NCI-H1417 (cell line): ENCODE measurements around the gene PATE1.
"Not testable (repeated sequence)": the region's sequence is repeated elsewhere in the genome, so short reads cannot be mapped to it uniquely, and the experiment has no call there.

Source experiments
- DNase-seq, 3 experiments: peaks; one replicate each; lab custom pipeline; 2025; lab: John Stamatoyannopoulos, UW

The PATE1 gene, protein sequence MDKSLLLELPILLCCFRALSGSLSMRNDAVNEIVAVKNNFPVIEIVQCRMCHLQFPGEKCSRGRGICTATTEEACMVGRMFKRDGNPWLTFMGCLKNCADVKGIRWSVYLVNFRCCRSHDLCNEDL

DNA sequence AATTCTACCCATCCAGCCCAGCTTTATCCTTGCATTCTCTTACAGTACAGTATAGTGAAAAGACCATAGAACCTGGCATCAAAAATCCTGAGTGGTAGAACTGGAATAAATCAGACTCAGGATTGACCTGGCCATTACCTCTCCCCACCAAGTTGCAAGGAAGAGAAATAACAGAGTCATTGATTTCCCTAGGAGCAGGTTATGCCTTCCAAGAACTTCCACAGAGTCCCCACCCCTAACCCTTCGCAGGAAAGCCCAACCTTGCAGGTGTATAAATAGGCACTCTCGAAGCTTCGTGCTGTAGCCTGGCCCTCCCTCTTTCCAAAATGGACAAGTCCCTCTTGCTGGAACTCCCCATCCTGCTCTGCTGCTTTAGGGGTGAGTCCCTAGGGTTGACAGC, at the start of gene PATE1:
PATE1 (plus strand) TSS at position 301 of the 400 bp plus-strand sequence; CDS start at position 327, 26 bp downstream.
- no peak for DNase-seq

DNA sequence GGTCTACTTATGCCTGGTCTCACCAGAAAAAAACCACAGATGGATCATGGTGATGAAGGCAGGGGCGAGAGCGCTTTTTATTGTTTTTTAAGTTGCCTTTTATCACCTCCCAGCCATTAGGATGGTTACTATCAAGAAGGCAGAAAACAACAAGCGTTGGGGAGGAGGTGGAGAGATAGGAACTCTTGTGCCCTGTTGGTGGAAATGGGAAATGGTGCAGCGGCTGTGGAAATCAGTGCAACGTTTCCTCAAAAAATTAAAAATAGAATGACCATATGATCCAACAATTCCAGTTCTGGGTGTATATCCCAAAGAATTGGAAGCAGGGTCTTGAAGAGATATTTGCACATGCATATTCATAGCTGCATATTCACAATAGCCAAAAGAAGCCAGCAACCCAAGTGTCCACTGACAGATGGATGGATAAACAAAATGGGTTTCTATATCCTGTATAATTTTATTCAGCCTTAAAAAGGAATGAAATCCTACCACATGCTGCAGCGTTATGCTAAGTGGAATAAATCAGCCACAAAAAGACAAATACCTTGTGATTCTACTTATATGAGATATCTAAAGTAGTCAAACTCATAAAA, 45.0 kb upstream of the PATE1 start:
- no peak for DNase-seq

DNA sequence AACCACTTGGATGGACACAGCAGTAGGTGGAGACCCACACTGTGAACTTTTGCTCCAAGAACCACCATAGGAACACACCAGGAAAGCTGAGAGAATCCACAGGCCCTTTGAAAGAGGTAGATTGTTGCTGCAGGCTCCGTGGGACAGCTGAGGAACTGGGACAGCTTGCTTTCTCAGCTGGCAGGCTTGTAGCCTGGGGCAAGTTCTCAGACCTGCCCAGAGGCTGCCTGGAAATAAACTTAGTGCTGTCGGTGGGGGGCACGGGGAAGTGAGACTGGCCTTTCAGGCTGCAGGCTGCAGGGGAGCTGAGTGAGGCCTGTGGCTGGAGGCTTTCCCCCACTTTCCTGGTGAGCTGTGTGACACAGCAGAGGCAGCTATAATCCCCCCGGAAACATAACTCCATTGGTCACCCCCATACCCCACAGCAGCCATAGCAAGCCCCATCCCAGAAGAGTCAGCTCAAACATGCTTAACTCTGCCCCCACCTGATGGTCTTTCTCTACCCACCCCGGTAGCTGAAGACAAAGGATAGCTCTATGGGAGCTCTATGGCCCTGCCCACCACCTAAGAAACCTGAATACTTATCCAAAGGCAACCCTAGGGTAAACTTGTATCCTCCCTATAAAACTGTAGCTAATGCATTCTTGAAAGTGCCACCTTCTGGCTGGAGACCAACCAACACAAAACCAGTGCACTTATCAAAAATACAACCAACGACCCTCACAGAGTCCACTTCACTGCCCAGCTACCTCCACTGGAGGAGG, 44.0 kb upstream of the PATE1 start:
- DNase-seq: no peak

DNA sequence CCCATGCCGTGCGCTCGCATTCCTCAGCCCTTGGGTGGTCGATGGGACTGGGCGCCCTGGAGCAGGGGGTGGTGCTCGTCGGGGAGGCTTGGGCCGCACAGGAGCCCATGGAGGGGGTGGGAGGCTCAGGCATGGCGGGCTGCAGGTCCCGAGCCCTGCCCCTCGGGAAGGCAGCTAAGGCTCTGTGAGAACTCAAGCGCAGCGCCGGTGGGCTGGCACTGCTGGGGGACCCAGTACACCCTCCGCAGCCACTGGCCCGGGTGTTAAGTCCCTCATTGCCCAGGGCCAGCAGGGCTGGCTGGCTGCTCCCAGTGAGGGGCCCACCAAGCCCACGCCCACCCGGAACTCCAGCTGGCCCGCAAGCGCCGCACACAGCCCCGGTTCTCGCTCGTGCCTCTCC, 41.4 kb upstream of the PATE1 start:
- not testable (repeated sequence) for DNase-seq

DNA sequence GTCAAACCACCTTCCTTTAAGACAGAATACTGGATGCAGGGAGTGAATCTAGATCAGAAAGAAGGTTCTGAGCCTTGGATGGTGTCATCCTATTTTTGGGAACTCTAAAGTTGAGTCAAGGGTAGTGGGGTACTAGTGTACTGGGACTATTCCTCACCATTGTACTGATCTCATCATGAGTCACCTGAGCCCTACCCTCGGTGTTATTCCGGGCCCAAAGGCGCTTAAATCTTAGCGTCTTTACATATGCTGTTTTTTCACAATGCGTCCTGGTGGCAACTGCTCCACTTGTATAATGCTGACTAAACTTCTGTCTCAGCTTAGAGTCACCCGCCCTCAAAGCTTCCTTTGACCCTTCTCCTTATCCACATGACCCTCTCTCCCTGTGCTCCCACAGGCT, 25.3 kb upstream of the PATE1 start:
- no peak for DNase-seq

DNA sequence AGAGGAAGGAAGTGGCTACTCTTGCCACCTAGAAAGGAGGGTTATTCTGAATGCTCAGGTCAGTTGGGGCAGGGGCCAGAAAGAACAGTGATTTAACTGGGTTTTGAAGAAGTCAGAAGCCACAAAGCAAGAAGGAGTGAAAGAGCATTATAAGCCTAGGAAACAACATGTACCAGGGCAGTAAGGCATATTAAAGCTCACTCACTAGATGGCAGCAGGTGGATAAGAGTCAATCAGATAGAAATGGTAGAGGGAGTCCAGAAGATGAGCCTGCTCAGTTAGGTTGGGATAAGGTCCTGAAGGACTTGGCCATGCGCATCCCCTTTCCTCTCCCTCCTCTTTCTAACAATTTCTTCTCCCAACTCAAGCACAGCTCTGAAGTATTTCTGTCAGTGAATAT, 22.0 kb upstream of the PATE1 start:
- peak in 1 of 3 experiments; percentile 40 for DNase-seq

DNA sequence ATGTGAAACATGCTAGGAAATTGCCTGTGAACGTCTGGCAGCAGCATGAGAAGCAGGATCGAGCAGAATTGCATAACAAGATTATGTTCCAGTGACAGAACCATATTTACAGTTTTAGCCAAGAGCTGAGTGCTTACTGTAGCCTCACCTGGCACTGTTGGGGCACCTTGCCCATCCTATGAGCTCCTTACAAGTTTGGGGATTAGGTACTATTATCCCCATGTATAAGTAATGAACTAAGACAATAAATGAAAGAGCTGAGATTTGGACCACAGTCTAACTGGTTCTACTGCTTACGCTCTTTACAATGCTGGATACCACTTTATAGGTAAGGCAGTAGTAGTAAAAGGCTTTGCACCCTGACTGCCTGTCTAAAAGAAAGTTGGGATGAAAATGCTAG, 17.1 kb upstream of the PATE1 start:
- DNase-seq: no peak

DNA sequence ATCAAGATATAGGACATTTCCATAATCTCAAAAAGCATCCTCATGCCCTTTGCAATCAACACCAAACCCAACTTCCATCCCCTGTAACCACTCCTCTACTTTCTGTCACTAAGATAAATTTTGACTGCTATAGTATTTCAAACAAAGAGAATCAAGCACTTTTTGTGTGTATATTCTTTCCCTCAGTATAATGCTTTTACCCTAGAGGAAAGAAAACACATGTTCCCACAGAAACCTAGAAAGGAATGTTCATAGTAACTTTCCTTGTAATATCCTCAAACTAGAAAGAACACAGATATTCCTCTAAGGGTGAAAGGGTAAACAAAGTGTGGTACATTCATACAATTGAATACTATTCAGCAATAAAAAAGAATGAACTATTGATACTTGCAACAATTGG, 5.5 kb upstream of the PATE1 start:
- DNase-seq: no peak

DNA sequence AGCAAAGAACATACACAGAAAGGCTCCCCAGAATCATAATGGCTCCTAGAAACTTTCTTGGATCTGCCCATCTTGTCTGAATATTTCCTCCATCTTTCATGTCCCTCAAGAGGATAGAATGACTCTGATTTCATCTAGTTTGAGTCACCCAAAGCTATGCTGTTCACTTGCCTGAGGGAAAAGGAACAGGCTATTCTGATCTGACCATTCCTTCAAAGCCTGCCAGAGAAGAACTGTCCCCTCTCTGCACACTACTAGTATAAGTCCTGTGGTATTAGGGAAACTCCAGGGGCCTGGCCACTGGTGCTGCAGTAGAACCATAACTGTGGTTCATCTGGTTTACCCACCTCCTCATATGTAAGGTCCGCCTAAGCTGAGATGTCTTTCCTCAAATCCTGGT, 2.4 kb upstream of the PATE1 start:
- no peak for DNase-seq

DNA sequence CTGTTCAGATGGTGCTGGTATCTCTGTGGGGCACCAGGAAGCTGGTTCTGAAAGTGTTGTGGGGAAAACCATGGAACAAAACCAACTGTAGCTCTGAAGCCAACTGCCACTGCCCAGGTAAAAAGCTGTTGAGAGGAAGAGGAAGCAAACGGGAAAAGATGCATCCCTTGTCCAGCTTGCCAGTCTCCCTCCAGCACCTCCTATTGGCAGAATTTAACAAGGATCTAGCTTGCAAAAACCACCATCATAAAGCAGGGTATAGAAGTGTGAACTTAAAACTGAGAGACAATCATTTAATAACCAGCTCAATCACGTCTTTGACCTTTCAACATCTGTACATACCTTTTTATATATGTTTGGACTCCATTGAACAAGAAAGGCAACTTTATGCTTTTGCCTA, 4.5 kb downstream of the PATE1 start:
- DNase-seq: no peak

DNA sequence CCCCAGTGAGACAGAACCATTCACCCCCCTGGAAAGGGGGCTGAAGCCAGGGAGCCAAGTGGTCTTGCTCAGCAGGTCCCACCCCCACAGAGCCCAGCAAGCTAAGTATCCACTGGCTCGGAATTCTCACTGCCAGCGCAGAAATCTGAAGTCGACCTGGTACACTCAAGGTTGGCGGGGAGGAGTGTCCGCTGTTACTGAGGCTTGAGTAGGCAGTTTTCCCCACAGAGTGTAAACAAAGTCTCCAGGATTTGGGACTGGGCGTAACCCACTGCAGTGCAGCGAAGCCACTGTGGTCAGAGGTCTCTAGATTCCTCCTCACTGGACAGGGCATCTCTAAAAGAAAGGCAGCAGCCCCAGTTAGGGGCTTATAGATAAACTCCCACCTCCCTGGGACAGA, 10.0 kb downstream of the PATE1 start:
- DNase-seq: no peak

DNA sequence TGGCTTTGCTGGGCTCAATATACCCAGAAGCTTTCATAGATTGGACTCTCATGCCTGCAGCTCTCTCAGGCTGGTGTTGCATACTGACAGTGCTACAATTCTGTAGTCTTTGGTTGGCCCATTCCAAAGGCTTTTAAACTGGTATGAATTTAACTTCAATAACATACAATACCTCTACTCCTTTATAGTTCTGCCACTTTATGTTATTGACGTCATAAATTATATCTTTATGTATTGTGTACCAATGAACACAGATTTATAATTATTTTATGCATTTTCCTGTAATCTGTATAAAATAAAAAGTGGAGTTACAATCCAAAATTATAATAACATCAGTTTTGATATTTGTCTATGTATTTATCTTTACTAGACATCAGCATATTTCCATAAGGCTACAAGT, 16.4 kb downstream of the PATE1 start:
- no peak for DNase-seq

DNA sequence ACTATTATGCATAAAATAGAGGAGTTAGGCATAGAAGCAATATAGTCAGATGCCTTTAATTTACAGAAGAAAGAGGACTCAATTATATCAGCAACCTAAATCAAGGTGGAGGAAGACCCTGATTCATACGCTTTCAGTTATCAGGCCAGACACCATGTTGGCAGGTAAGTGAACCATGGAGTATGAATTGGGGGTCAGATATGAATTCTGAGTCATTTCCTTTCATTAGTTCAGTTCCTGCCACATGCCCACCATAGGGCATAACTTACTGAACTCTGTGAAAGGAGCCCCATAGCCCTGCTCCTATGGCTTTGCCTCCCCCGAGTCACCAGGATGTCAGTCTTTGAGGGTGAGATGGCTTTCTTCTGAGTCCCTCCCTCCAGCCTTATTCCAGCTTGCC, 17.4 kb downstream of the PATE1 start:
- no peak for DNase-seq

DNA sequence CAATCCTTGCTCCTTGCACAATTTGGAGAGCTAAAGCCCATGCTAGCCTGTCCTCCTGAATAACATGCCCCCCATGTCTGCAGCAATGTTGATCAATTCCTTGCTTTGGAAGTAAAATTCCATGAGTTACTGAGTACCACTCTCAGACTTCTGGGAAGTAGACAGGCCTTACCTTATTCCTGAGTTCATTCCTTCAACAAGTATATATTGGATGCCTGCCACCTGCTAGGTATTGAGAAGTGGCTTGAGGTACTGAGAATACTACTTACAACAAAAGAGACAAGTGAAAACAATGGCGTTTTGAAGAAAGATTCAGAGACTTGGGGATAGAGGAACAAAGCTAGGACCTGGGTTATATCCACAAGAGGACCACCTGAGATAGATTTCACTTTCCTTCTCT, 20.2 kb downstream of the PATE1 start:
- no peak for DNase-seq

DNA sequence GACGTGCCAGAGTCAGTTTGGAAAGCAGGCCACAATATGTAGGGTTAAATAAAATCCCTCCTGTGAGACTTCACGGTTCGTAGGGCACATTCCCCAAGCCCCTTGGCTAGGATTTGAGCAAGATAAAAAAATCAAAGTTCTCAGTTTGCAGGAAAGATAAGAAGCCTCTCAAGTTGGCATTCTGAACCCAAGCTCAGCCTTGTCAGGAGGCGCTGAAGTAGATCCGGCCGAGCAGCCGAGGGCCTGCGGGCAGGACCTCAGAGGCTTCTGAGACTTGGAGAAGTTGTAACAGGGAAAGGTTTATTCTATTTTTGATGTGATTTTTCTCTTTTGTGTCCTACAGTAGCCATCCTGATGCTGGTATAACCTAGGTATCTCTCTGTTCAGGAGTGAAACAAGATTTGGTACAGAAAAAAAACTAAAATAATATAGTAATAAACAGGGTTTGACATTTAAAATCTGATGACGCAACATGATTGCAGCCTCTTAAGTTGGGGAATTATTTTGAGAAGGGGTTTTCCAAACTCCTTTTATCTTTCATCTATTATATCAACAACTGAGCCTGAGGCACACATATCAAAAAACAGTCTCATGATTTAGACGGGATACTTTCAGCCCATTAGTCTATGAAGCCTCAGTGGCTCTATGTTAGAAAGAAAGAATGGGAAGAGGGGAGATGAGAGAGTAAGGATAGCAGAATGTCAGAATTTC, 22.4 kb downstream of the PATE1 start:
- DNase-seq: no peak

DNA sequence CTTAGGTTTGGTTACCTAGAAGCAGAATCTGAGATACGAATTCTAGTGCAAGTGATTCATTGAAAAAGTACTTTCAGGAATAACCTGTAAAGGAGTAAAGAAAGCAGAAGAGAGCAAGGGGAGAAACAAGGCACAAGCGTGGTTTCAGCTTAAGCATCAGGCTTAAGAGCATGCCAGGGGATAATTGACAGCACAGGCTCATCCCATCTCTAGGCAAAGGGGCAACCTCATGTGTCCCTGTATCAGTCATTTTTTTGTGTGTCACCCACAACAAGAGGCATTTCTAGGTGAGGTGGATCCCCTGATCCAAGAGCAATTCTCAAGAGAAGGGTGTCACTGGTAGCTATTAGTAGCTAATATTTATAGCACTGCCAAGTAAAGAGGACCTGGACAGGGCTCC, 24.5 kb downstream of the PATE1 start:
- no peak for DNase-seq

DNA sequence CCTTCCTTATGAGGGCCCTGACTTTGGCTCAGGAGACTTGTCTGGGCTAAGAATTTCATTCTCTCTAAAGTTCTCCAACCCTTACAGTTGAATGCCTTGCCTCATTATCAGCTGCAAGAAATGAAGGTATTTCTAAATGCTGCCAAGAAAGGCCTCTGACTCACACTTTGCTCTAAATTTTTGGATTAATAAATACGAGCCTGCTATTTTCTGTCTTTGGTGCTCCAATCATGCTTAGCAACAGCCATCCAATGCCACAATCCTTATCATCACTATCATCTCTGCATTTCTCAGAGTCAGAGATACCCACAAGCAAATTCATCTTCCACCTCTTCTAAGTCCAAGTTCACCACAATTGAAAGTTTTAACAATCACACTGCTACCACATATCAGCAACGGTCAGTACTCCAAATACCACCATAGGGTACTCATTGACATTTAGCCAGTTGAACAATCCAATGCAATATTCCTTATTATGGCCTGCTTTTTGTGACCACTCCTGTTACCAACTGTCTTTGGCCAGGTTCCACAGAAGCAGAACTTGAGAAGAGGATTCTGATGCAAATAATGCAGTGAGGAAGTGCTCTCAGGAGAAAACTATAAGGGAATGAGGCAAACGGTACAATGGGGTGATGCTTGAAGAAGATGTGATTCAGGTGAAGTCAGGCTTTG, 26.9 kb downstream of the PATE1 start:
- DNase-seq: no peak

DNA sequence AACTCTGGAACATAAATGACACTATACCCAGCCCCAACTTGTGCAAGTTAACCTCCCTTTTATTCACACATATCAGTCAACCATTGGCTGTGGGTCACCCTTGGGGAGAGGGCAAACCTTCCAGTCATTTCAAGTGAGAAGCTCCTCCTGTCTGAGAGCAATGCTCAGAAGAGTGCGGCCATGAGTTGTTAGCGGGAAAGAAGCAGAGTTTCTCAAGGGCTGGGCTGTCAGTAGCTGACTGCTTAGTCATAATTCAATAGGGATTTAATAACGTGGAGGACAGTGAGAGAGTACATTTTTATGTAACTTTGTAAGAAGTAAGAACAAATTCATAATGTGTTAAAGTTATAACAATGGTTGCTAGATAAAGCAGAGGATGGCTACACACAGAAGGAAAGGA, 27.4 kb downstream of the PATE1 start:
- no peak for DNase-seq

DNA sequence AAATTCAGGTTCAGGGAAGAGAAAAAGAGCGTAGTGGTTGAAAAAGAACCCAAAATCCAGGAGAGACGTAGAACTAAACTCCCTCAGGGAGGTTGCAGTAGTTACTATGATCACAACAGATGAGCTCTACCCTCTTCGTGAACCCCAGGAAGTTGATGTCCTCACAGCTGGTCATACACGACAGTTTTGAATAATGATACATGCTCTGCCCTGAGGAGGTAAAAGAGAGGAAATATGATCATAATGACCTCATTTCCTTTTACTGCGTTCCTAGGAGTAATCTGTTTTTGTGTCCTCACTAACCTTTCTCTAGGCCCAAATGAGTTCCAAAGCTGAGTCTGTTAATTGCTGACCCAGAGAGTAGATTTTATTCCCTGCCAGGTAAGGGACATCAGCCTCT, 31.2 kb downstream of the PATE1 start:
- DNase-seq: no peak

DNA sequence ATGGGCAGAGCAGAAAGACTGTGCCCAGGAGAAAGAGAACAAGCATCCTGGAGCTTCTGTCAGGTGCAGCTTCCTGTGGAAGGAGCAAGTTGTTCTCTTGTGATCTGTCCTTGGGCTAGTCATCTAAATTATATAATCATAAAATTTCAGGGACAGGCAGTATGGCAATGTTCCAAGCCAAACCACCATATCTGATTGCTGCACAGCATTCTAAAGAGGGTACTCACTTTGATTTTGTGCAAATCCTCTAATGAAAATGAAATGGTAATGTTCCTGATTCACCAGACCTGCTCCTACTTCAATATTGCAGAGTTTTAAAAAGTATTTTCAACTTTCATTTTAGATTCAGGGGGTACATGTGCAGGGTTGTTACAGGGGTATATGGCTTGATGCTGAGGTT, 32.6 kb downstream of the PATE1 start, which contains the start of gene PATE2:
PATE2 (minus strand) TSS at position 101 of the 400 bp plus-strand sequence; CDS start at position 46, 55 bp downstream.
- no peak for DNase-seq

DNA sequence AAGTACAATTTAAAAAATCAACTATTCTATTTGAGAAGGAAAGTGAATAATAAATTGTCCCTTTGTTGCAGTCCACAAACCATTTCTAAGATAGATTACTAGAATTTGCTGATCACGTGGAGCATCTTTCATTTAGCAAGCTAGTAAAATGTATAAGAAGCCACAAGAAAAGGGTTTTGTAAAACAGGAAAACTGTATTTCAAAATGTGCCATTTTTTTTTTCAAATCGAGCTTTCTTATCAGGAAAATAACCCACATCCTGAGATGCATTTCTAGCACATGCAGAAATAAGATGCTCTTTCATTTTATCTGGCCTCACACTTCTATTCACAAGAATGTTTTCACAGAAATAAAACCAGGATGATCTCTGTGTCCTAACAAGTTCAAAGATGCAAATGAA, 38.6 kb downstream of the PATE1 start:
- no peak for DNase-seq

DNA sequence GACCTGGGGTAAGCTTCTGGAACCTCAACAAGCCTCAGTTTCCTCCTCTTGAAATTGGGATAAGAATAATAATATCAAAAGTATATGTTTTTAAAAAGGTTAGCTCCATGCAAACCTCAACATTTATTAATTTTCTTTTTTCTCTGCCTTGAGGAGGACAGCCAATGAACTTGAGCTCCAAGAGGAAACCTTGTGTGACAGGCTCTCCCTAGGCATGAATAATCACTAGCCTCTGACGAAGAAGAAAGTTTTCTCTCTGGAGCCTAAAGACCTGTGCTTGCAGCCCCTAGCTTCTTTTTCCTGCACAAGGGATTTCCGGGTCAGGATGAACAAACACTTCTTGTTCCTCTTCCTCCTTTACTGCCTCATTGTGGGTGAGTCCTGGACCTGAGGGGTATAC, 41.7 kb downstream of the PATE1 start, which contains the start of gene PATE3:
PATE3 (plus strand) TSS at position 301 of the 400 bp plus-strand sequence; CDS start at position 326, 25 bp downstream.
- no peak for DNase-seq
